DMS53 treated with DMSO at 0.1 percent for 48 hours (cell line): Measurements from ENCODE around the gene MOB3B.
A peak's percentile ranks its signal among the peaks of the same experiment; 100 is the strongest.

Source experiments
- DNase-seq: peaks from one replicate; lab custom pipeline; 2025; ENCODE audit not compliant: unreplicated experiment; lab: John Stamatoyannopoulos, UW

MOB3B gene

DNA sequence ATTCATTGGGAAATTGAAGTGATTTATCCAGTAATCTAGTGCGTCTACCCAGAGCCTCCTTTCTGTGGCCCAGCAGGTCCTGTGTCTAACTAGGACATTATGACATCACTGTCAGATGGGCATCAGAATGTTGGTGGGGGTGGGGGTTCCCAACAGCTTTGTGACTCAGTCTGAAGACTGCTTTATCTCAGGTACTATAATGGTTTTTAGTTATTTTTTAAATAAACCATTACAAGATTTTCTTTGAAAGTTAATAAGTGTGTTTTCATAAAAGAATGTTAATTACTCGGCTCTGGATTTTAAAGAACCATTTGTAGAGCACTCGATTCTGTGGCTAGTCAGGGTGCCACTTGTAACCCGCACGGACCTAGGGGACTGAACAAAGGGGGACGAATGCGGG lies 232.6 kb downstream of the MOB3B start, which contains the start of gene EQTN:
EQTN (minus strand) TSS at position 101 of the 400 bp plus-strand sequence; CDS start at position 6, 95 bp downstream.
- no peak for DNase-seq

DNA sequence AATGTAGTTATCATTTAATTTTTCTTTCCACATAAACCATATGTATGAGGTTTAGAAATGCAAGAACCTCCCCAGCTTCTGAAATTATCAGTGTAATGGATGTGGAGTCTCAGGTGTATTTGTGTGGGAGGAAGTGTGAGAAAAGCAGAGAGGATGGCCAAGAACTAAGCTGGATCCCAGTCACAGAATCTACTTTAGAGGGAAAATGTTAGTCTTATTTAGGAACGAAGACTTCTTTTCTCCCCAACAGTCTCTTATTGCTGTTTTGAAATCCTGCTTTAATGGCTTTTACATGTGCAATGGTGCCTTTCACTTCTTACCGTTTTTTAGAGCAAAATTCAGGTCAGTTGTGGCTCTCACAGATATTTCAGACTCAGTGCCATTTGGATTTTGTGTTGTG lies 235.6 kb downstream of the MOB3B start:
- no peak for DNase-seq

DNA sequence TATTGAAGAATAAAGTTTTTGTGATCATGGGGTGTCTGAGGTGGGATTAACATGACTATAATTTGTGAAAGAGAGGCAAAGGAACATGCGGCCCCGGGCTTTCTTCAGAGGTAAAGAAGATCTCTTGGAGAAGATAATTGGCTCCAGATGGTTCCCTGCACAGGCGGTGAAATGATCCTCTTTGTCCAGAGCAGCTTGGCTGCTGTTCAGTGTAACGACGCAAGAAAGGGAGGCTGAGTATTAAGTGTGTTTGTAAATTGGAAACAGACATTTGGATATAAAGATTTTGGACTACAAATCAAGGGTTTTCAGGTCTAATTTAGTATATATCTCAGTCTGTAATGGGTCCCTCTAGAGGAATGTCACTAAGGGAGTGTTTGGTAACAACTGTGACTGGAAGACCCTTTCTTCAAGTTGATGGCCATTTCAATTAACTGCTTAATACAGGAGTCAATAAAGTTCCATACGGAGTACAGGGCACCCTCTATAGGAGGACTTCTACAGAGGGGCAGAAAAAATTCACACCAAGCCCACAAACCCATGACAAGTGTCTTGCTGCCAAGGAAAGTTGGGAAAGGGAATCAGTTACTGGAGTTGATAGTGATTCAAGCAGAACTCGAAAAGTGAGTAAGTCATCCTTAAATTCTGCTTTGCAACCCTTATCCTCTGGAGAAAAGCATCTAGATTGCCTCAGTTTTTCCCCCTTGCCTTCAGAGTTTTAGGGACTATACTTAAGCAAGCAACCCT lies 236.8 kb downstream of the MOB3B start:
- no peak for DNase-seq

DNA sequence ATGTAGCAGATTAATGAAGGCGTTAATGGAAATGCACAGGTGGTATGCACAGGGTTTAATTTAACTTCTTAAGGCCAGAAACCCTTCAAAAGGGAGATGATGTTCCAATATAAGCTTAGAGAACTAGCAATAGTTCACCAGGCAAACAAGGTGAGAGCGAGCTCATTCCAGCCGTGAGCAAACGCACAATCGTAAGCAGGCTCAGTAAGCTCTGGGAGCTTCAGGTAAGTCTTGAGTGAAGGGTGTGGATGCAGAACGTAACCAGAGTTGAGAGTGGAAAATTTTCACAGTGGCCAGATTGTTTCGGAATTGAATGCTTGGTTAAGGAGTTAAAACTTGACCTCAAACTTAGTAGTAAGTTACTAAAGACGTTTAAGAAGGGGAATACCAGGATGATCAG lies 238.3 kb downstream of the MOB3B start:
- no peak for DNase-seq

DNA sequence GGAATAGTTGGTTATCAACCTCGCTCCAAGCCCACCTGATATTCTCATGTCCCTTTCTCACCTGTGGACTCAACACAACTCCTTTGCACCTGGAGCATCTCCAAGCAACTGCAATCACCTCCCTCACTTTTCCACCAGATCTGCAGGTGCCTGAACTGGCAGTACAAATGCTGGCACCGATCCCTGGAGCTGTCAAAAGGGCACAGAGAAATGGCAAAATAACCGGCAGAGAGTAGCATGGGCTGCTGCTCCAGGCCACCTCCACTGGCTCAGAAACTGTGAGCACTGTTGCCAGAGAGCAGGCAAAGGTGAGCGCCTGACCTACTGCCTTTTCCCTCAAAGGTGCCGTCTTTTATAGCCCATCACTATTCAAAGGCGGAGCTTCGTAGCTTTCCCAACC lies 247.3 kb downstream of the MOB3B start:
- no peak for DNase-seq

DNA sequence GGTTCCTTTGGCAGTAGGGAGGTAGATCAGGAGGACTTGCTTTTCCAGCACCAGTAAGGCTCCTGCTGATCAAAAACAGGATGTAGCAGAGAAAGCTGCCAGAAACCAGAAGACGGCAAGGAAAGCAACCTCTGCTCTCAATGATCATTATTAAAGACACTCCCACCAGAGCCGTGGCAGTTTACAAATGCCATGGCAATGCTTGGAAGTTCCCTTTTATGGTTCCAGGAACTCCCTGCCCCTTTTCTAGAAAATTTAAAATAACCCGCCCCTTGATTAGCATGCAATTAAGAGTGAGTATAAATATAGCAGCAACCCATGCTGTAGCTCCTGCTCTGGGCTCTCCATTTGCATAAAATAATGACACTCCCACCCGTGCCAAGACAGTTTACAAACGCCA lies 248.8 kb downstream of the MOB3B start:
- DNase-seq, result no peak

DNA sequence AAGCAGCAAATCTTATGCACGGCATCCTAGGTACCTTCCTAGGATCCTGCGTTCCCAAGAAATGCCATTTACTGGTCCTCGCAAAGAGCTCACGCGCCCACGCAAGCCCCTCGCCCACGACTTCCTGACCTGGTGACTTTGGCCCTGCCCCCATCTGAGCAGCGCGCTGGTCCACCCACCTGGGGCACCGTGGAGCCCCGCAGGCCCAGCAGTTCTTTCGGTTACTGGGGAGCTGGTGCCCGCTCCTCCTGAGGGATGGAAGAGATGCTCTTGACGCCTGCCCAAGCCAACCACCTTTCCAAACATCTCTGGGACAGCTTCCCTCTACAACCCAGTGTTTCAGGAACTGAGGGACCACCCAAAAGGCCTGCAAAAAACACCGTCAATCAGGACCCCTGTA lies 249.4 kb downstream of the MOB3B start:
- no peak for DNase-seq

DNA sequence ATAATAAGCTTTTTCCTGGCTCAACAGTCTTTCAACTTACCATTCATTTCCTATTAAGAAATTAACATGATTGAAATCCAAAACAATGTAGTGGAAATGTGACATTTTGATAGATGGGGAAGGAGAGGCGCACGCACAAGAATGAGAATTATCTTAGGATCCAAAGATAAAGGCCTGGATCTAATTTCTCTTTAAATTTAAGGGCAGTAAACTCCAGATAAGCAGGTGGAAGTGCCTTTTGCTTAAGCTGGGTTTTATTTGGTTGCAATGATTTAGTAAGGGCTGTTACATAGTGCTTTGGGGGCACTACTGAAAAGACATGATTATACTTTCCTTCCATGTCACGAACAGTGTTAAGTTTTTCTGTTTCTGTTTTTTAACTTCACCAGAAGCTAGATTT lies 250.0 kb downstream of the MOB3B start:
- DNase-seq, result no peak

DNA sequence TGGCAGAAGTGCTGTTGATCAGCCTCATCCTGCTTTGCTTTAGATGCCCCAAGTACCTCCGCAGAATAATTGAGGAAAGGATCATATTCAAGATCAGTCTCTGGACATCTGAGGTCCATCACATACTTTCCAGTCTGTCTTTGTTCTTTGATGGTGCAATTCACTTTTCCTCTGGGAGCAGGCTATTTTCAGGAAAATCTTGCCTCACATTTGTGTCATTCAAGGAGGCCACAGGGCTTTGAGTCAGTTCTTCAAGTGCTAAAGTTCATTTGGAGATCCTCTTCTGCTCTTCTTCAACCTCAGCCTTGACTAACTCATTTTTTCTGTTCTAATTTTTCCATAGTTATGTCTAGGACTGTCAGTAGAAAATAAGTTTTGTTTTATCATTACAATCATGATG lies 251.2 kb downstream of the MOB3B start:
- DNase-seq, result no peak

DNA sequence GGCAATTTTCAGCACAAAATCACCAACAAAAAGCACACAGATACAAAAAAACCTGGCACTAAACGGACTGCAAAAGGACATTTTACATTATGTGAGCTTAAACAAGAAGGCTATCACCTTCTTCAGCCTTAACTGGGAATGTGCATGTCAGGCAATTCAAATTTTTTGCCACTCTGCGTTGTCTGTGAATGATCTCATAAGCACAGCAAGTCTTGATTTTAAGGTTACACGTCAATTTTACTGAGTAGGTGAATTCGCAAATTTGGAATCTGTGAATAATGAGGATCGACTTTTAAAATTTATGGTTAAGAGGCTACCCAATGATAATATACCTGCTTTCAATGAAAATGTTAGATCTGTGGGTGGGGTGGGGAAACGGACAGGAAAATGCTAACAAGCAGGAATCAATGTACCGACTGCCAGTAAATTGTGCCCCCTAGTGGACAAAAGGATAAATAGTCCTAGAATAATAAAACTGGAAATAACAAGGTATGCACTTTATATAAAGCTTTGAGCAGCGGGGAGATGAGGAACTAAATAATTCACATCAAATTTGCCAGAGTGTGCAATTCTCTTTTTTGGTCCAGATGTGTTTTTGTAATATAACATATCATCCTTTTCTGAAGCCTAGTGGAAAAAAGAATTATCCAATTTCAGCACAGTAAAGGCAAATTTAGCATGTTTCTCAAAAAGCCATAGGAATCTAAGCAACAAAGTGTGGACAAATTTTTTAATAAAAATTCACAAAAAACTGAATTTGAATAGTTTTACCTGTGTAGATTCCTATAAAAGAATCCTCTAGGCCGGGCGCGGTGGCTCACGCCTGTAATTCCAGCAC lies 253.2 kb downstream of the MOB3B start:
- peak; percentile 44 for DNase-seq
